ENCODE data around the gene ZNF512B.

Gene ZNF512B

GRCh38 chr20:63913768-63914167, 56.0 kb downstream of the ZNF512B start:
- H4K20me1 ChIP-seq (ENCODE audit: insufficient read depth, low read length, poor library complexity, severe bottlenecking), result peaks cover 12% of the 10 kb centered on the region
- H3K4me3 ChIP-seq (ENCODE audit: low read length, poor library complexity, severe bottlenecking), result no peak overlapping the region
- no peaks in the 10 kb centered on the region for H3K27me3 ChIP-seq (ENCODE audit: insufficient read depth, low read length, poor library complexity, severe bottlenecking)
- no peak for TF ChIP-seq EZH2phosphoT487 (IDR thresholded peaks at IDR 0.05; ENCODE audit: borderline replicate concordance)
- H3K9me2 ChIP-seq (replicated peaks; ENCODE audit: low read depth, low read length), result no peaks in the 10 kb centered on the region
- H3K9ac ChIP-seq (ENCODE audit: low read depth, low read length, poor library complexity, severe bottlenecking), result no peak overlapping the region
- H3K79me2 ChIP-seq (ENCODE audit: insufficient read depth, low read length), result peaks cover 79% of the 10 kb centered on the region
- H3K36me3 ChIP-seq (ENCODE audit: insufficient read depth, low read length), result peaks cover 6% of the 10 kb centered on the region; the same call in 1 of the 2 replicates
- peaks cover 5% of the 10 kb centered on the region; the same call in 1 of the 2 replicates for H3F3A ChIP-seq (ENCODE audit: low read depth)
- H3K9me3 ChIP-seq (ENCODE audit: insufficient read depth, low read depth, low read length), result no peaks in the 10 kb centered on the region
- H3K4me2 ChIP-seq (ENCODE audit: low read depth, low read length, poor library complexity, severe bottlenecking), result no peak overlapping the region
- H2AFZ ChIP-seq (ENCODE audit: low read length), result no peak overlapping the region
- peaks cover 20% of the 10 kb centered on the region for H3K4me1 ChIP-seq (ENCODE audit: insufficient read depth, low read length, poor library complexity, severe bottlenecking)

- Histone ChIP-seq H3K36me3 (ENCODE audit: insufficient read depth, low read length) (no peaks in the 10 kb centered on the region), H3F3A (ENCODE audit: low read depth) (peaks cover 5% of the 10 kb centered on the region; the same call in 1 of the 2 replicates), H3K27me3 (ENCODE audit: insufficient read depth, low read length, poor library complexity, severe bottlenecking) (no peaks in the 10 kb centered on the region), H3K4me2 (ENCODE audit: low read depth, low read length, poor library complexity, severe bottlenecking) (peak overlapping the region; percentile 75), H3K4me1 (ENCODE audit: insufficient read depth, low read length, poor library complexity, severe bottlenecking) (peaks cover 20% of the 10 kb centered on the region), H3K9me2 (replicated peaks; ENCODE audit: low read depth, low read length) (no peaks in the 10 kb centered on the region), H4K20me1 (ENCODE audit: insufficient read depth, low read length, poor library complexity, severe bottlenecking) (peaks cover 14% of the 10 kb centered on the region), H3K79me2 (ENCODE audit: insufficient read depth, low read length) (peaks cover 87% of the 10 kb centered on the region), H2AFZ (ENCODE audit: low read length) (no peak overlapping the region), H3K4me3 (ENCODE audit: low read length, poor library complexity, severe bottlenecking) (peak overlapping the region; percentile 60), H3K9me3 (ENCODE audit: insufficient read depth, low read depth, low read length) (no peaks in the 10 kb centered on the region), H3K9ac (ENCODE audit: low read depth, low read length, poor library complexity, severe bottlenecking) (peak overlapping the region; percentile 53)
- TF ChIP-seq CTCF (conservative IDR thresholded peaks at IDR 0.05; ENCODE audit: low read length), result no peak
- no peak for TF ChIP-seq EZH2phosphoT487 (IDR thresholded peaks at IDR 0.05; ENCODE audit: borderline replicate concordance)
Observed at GRCh38 chr20:63911176-63911575, 58.6 kb downstream of the ZNF512B start.

GRCh38 chr20:63908008-63908682, 61.6 kb downstream of the ZNF512B start:
- H3K79me2 ChIP-seq (ENCODE audit: insufficient read depth, low read length), result peaks cover 79% of the 10 kb centered on the region
- H4K20me1 ChIP-seq (ENCODE audit: insufficient read depth, low read length, poor library complexity, severe bottlenecking), result peaks cover 18% of the 10 kb centered on the region

More at GRCh38 chr20:63908008-63908682, 61.6 kb downstream of the ZNF512B start:
- TF ChIP-seq CTCF (conservative IDR thresholded peaks at IDR 0.05; ENCODE audit: low read length), result no peak
- TF ChIP-seq EZH2phosphoT487 (IDR thresholded peaks at IDR 0.05; ENCODE audit: borderline replicate concordance), result no peak
- H2AFZ ChIP-seq (ENCODE audit: low read length), result no peak overlapping the region
- no peaks in the 10 kb centered on the region for H3K9me2 ChIP-seq (replicated peaks; ENCODE audit: low read depth, low read length)
- H3K36me3 ChIP-seq (ENCODE audit: insufficient read depth, low read length), result no peaks in the 10 kb centered on the region
- H3K27me3 ChIP-seq (ENCODE audit: insufficient read depth, low read length, poor library complexity, severe bottlenecking), result no peaks in the 10 kb centered on the region
- H3K9me3 ChIP-seq (ENCODE audit: insufficient read depth, low read depth, low read length), result no peaks in the 10 kb centered on the region
- H3K4me2 ChIP-seq (ENCODE audit: low read depth, low read length, poor library complexity, severe bottlenecking), result no peak overlapping the region
- H3K4me3 ChIP-seq (ENCODE audit: low read length, poor library complexity, severe bottlenecking), result no peak overlapping the region
- no peak overlapping the region for H3K9ac ChIP-seq (ENCODE audit: low read depth, low read length, poor library complexity, severe bottlenecking)
- peaks cover 5% of the 10 kb centered on the region; the same call in 1 of the 2 replicates for H3F3A ChIP-seq (ENCODE audit: low read depth)
- H3K4me1 ChIP-seq (ENCODE audit: insufficient read depth, low read length, poor library complexity, severe bottlenecking), result peaks cover 21% of the 10 kb centered on the region

Data from Loucy (cell line).